ENCODE data around the gene SLC1A3.
"Not testable (repeated sequence)": the region's sequence is repeated elsewhere in the genome, so short reads cannot be mapped to it uniquely, and the experiment has no call there.

SLC1A3 gene

DNA sequence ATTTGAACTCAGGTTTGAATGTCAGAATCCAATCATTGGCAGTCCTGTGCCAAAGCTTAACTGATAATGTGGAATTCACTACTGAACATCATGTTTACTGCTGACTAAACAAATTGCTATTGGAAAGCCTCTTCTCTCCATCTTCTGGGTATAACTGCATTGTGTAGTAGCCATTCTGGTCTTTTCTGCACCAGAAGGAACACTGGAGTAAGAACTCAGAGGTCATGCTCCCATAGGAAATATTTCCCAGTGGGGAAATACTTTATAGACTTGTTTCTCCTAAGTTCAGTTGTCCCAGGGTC, 25.9 kb downstream of the SLC1A3 start:
- no peaks in the 10 kb centered on the region for H3K9me3 Mint-ChIP-seq
- H3K27me3 Mint-ChIP-seq, result peaks cover 29% of the 10 kb centered on the region
- no peaks in the 10 kb centered on the region for H3K36me3 Mint-ChIP-seq (ENCODE audit: low read depth)
- no peaks in the 10 kb centered on the region for H3K4me1 Mint-ChIP-seq (ENCODE audit: low read depth)
- no peak overlapping the region for H3K4me3 Mint-ChIP-seq
- no peak overlapping the region for H3K27ac Mint-ChIP-seq

DNA sequence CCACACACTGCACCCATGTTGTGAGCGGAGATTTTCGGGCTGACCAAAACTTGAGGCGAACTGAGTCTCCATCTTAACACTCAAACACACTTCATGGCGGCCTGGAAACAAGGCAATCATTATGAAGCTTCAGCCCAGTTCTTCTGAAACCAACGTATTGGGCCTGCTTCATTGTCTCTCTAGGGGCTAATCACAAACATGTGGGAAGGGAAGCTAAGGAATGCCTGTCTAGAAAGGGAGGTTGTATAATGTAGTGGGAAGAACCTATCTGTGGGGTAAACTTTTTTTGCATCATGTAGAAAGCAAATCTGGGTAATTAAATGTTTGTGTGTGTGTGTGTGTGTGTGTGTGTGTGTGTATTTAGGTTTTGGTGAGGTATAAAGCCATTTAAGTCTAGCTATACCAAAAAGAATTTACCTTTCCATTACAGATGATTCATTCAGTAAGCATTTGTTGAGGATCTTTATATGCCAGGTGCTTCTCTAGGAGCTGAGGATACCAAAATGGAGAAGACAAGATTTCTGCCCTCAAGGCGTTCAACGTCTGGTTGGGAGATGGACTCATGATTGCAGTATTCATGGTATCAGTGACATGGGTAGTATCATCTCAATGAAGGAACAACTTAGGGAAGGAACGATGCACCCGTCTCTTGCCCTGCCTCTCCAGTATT, 29.4 kb downstream of the SLC1A3 start:
- peaks cover 16% of the 10 kb centered on the region for H3K27me3 Mint-ChIP-seq
- H3K9me3 Mint-ChIP-seq, result no peaks in the 10 kb centered on the region
- H3K4me3 Mint-ChIP-seq, result no peak overlapping the region
- H3K27ac Mint-ChIP-seq, result no peak overlapping the region
- H3K36me3 Mint-ChIP-seq (ENCODE audit: low read depth), result no peaks in the 10 kb centered on the region
- no peaks in the 10 kb centered on the region for H3K4me1 Mint-ChIP-seq (ENCODE audit: low read depth)

DNA sequence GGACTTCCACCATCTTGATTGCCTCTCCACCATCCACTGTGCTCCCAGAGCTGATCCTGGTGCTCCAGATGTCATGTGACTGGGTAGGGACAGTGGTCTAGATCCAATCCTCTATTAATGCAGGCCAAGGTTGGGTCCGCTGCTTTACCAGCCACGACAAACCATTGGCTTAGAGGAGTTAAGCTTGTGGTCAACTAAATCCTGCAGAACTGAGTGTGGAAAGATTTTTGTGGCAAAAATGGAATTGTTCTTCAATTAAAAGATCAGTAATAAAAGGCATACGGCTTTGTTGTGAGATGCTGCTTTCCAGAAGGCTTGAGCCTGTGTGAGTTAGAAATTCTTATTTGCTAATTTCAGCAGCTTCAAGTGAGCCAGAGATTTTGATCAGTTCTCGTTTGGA, 30.7 kb downstream of the SLC1A3 start:
- H3K9me3 Mint-ChIP-seq, result no peaks in the 10 kb centered on the region
- no peaks in the 10 kb centered on the region for H3K36me3 Mint-ChIP-seq (ENCODE audit: low read depth)
- H3K4me1 Mint-ChIP-seq (ENCODE audit: low read depth), result no peaks in the 10 kb centered on the region
- peaks cover 16% of the 10 kb centered on the region for H3K27me3 Mint-ChIP-seq
- no peak overlapping the region for H3K4me3 Mint-ChIP-seq
- no peak overlapping the region for H3K27ac Mint-ChIP-seq

DNA sequence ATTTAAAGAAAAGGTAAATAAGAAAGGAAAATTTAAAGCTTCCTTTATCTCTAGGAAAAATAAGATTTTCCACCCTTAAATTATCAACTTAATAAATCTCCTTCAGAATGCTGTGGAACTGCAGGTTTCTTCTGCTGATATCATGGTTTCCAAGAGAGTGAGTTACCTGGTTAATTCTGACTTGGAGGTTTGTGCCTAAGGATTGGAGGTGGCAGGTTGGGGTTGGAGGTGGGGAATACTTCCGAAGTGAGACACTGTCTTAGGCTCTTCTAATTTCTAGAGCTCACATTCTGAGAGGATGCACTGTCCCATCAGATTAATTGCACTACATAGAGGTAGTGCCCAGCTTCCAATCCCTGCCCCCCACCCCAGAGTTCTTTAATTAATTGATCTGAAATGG, 31.1 kb downstream of the SLC1A3 start:
- Mint-ChIP-seq H3K4me1 (ENCODE audit: low read depth) (no peaks in the 10 kb centered on the region), H3K4me3 (no peak overlapping the region), H3K36me3 (ENCODE audit: low read depth) (no peaks in the 10 kb centered on the region), H3K27ac (no peak overlapping the region), H3K9me3 (no peaks in the 10 kb centered on the region), H3K27me3 (peaks cover 16% of the 10 kb centered on the region)

DNA sequence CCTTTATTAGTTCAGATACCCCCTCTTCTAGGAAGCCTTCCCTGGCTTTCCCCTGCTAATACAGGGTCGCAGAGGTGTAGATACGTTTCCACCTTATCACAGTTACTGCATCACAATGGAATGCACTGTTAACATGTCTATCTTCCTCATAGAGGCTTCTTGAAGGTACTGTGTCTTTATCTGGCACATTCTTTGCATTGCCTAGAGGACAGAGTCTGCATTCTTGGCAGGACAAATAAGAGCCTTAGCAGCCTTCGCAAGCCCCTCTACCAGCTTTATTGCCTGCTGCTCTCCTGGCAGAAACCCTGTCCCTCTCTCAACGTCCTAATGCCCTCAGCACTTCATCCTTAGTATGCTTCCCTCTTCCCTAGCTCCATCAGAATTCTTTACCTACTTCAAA, 31.6 kb downstream of the SLC1A3 start:
- H3K27ac Mint-ChIP-seq, result no peak overlapping the region
- peaks cover 15% of the 10 kb centered on the region for H3K27me3 Mint-ChIP-seq
- H3K36me3 Mint-ChIP-seq (ENCODE audit: low read depth), result no peaks in the 10 kb centered on the region
- no peaks in the 10 kb centered on the region for H3K4me1 Mint-ChIP-seq (ENCODE audit: low read depth)
- H3K9me3 Mint-ChIP-seq, result no peaks in the 10 kb centered on the region
- H3K4me3 Mint-ChIP-seq, result no peak overlapping the region

DNA sequence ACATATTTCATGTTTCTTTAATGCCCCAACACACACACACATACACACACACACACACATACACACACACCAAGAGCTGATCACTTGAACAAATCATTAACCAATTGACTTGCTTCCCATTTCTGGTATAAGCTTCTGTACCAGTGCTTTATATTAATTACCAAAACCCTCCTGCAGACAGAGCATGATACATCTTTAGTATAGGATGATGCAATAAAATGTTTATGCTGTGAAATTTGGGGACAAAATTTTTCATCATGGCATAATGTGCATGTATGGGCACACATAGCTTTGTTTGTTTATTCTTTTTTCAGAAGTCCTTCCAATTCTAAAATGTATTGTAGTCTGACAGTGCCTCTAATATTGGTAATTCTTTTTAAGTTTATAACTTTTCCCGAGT, 34.5 kb downstream of the SLC1A3 start:
- no peaks in the 10 kb centered on the region for H3K9me3 Mint-ChIP-seq
- H3K4me1 Mint-ChIP-seq (ENCODE audit: low read depth), result no peaks in the 10 kb centered on the region
- peaks cover 7% of the 10 kb centered on the region for H3K27me3 Mint-ChIP-seq
- H3K36me3 Mint-ChIP-seq (ENCODE audit: low read depth), result no peaks in the 10 kb centered on the region
- H3K27ac Mint-ChIP-seq, result no peak overlapping the region
- no peak overlapping the region for H3K4me3 Mint-ChIP-seq

DNA sequence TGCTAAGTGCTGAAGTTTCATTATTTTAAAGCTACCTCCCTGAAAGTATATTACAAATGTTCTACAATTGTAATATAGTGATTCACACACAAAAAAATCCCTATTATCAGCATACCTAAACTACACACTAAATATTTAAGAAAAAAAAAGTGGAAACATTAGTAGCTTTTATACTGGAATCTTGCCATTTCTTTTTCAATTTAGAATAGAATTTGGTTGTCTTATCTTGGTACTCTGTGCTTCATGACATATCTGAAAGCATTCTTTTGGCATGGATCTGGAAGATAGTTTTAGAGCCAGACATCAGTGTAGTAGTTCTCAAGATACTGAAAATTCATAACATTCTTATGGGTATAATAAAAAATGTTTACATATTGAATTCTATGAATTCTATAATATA, 35.0 kb downstream of the SLC1A3 start:
- Mint-ChIP-seq H3K4me3 (no peak overlapping the region), H3K4me1 (ENCODE audit: low read depth) (no peaks in the 10 kb centered on the region), H3K27ac (no peak overlapping the region), H3K36me3 (ENCODE audit: low read depth) (no peaks in the 10 kb centered on the region), H3K27me3 (peaks cover 7% of the 10 kb centered on the region), H3K9me3 (no peaks in the 10 kb centered on the region)

DNA sequence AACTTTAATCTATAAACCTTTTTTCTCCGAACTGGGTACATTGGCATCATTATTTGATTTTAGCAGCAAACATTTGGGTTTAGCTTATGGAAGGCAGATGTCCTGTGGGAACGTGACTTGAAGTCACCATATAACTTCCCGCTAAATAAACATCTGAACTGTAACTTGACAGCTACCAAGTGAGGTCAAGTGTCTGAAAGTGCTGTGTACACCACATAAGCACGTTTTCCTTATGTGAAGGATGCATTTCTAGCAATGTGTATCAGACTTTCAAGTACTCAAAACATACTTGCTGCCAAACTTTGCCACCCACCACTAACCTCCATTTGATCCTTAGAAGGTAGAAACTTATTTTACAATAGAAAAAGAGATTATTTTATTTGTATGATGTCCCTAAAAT, 35.7 kb downstream of the SLC1A3 start:
- no peaks in the 10 kb centered on the region for H3K36me3 Mint-ChIP-seq (ENCODE audit: low read depth)
- H3K9me3 Mint-ChIP-seq, result no peaks in the 10 kb centered on the region
- no peaks in the 10 kb centered on the region for H3K4me1 Mint-ChIP-seq (ENCODE audit: low read depth)
- H3K27me3 Mint-ChIP-seq, result peaks cover 7% of the 10 kb centered on the region
- no peak overlapping the region for H3K4me3 Mint-ChIP-seq
- H3K27ac Mint-ChIP-seq, result no peak overlapping the region

DNA sequence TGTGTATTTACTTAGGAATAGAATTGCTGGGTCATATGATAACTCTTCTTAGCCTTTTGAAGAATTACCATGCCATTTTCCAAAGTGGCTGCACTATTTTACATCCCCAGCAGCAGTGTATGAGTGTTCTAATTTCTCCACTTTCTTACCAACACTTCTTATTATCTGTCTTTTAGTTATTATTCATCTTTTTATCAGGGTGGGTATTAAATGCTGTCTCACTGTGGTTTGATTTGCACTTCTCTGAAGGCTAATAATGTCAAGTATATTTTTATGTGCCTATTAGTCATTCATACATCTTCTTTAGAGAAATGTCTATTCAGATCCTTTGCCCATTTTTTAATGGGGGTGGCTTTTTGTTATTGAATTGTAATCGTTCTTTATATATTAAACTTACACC, 36.8 kb downstream of the SLC1A3 start:
- H3K27me3 Mint-ChIP-seq, result peaks cover 7% of the 10 kb centered on the region
- no peaks in the 10 kb centered on the region for H3K4me1 Mint-ChIP-seq (ENCODE audit: low read depth)
- no peaks in the 10 kb centered on the region for H3K9me3 Mint-ChIP-seq
- H3K27ac Mint-ChIP-seq, result no peak overlapping the region
- no peak overlapping the region for H3K4me3 Mint-ChIP-seq
- H3K36me3 Mint-ChIP-seq (ENCODE audit: low read depth), result no peaks in the 10 kb centered on the region

DNA sequence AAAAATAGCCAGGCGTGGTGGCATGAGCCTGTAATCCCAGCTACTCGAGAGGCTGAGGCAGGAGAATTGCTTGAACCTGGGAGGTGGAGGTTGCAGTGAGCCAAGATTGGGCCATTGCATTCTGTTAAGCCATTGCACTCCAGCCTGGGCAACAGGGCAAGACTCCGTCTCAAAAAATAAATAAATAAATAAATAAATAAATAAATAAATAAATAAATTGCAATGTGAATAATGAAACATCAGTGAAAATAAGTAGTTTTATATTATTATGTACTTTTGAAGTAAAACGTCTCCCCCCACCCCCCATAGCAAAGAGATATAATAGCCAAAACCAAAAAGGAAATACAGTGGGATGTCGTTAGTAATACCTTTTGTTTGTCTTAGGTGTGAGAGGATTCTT, 37.4 kb downstream of the SLC1A3 start:
- H3K36me3 Mint-ChIP-seq (ENCODE audit: low read depth); H3K4me3 Mint-ChIP-seq; H3K27ac Mint-ChIP-seq; H3K9me3 Mint-ChIP-seq; H3K4me1 Mint-ChIP-seq (ENCODE audit: low read depth): not testable (repeated sequence)
- peaks cover 12% of the 10 kb centered on the region for H3K27me3 Mint-ChIP-seq

DNA sequence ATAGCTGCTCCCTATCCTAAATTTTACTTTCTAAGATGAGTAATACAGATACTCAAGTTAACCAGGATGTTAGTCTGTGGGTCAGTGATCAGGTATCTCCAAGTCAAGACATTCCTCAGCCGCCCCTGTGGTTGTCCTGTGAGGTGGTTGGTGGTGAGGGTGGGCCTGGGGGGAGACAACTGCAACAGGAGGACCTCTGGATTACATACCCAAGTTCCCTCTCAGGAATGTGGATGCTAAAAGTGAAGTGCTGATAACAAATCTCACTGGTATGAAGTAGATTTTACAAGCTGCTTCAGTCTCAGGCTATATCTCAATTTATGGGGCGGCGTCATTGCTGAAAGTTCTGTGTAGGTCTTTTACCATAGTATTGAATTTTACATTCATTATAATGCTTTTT, 38.3 kb downstream of the SLC1A3 start:
- Mint-ChIP-seq H3K36me3 (ENCODE audit: low read depth) (no peaks in the 10 kb centered on the region), H3K4me3 (no peak overlapping the region), H3K27ac (no peak overlapping the region), H3K4me1 (ENCODE audit: low read depth) (no peaks in the 10 kb centered on the region), H3K9me3 (no peaks in the 10 kb centered on the region), H3K27me3 (peaks cover 15% of the 10 kb centered on the region)

DNA sequence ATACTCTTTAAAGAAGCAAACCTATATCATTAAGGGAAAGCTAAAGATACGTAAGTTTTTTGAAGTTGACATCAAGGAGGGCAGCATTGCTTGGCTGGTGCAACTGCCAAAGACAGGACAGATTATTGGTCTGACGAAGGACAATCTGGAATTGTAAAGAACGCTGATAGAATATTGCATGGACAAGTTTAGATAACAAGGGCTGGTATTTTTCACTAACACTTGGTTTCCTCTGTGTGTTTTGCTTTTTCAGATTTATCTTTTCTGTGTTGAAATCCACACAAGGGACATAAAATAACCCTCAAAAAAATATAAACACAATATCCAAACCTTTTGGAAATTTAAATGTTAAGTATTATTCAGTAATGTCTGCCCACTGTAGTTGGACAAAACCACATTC, 39.7 kb downstream of the SLC1A3 start:
- Mint-ChIP-seq H3K27me3 (peaks cover 8% of the 10 kb centered on the region), H3K27ac (no peak overlapping the region), H3K4me3 (no peak overlapping the region), H3K4me1 (ENCODE audit: low read depth) (no peaks in the 10 kb centered on the region), H3K9me3 (no peaks in the 10 kb centered on the region), H3K36me3 (ENCODE audit: low read depth) (no peaks in the 10 kb centered on the region)

DNA sequence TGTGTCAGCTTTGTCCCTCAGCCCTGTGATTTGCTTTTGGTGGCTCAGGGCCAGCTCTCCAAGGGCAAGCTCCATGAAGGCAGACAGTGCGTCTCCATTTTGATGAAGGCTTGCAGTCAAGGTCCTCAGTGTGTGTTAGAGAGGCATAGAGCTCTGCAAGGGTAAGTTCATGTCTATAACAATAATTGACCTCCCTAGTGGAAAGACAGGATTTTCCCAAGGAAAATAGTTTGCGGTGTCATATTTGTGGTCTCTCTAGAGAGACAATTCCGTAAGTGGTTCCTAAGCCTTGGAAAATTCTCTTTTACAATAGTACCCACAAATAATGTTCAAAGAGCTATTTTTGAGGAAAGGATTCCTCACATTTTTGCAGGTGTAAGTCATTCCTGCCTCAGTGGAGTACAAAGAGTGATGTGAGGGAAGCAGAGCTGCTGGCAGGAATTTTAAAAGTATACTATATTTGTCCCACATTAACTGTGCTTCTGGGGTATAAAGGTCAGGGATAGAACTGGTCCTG, 40.2 kb downstream of the SLC1A3 start:
- peaks cover 8% of the 10 kb centered on the region for H3K27me3 Mint-ChIP-seq
- H3K4me3 Mint-ChIP-seq, result no peak overlapping the region
- H3K36me3 Mint-ChIP-seq (ENCODE audit: low read depth), result no peaks in the 10 kb centered on the region
- H3K27ac Mint-ChIP-seq, result no peak overlapping the region
- no peaks in the 10 kb centered on the region for H3K4me1 Mint-ChIP-seq (ENCODE audit: low read depth)
- H3K9me3 Mint-ChIP-seq, result no peaks in the 10 kb centered on the region

DNA sequence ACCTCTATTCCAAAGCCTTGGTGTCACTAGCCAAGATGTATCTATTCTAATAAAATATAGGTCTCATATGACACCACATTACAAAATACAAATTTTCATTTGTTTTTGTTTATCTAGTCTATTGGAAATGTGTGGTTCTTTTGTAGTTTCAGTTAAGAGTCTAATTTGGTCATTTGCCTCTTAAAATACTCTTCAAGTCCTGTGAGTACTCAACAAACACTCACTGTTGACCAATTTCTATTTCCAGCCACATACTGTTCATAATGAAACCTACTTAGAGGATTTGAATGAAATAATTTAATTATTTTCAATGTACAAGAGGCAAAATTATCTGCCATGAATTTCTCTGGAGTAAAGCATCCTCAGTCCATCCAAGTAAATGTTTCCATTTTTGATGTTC, 40.6 kb downstream of the SLC1A3 start:
- H3K27me3 Mint-ChIP-seq, result peaks cover 8% of the 10 kb centered on the region
- H3K4me1 Mint-ChIP-seq (ENCODE audit: low read depth), result no peaks in the 10 kb centered on the region
- no peak overlapping the region for H3K27ac Mint-ChIP-seq
- no peak overlapping the region for H3K4me3 Mint-ChIP-seq
- H3K36me3 Mint-ChIP-seq (ENCODE audit: low read depth), result no peaks in the 10 kb centered on the region
- H3K9me3 Mint-ChIP-seq, result no peaks in the 10 kb centered on the region

DNA sequence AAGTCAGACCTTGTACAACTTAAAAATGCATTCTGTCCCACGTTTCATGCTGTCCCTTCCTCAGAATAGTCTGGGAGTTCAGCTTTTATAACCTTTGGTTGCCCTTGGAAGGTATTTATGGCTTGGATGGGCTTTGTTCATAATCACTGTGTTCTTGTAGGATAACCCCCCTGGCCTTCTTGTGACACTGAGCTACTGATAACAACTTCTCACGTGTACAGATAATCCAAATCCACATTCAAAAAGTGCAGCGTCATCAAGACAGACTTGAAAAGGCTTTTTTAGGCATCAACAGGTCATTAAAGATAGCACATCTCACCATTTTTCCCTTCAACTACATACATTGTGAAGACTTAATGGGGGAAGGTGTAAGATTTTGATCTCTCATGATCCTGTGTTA, 42.0 kb downstream of the SLC1A3 start:
- Mint-ChIP-seq H3K4me3 (no peak overlapping the region), H3K27ac (no peak overlapping the region), H3K9me3 (no peaks in the 10 kb centered on the region), H3K27me3 (peaks cover 19% of the 10 kb centered on the region), H3K4me1 (ENCODE audit: low read depth) (no peaks in the 10 kb centered on the region), H3K36me3 (ENCODE audit: low read depth) (no peaks in the 10 kb centered on the region)
